Naive B cell (primary cell): ENCODE data around the gene TNFRSF1A. TPM values are rescaled to one million over a fixed set of nuclear protein-coding genes. Genes with fewer than 3 reads are reported as not detected.
A peak's percentile ranks its signal among the peaks of the same experiment; 100 is the strongest.

Experiments
- ATAC-seq, 2 donors: fragments of 150-1000 bp; cut with Tn5 transposase; 2 replicates each; pipeline ENCODE4 v1.10.0; 2021; ENCODE audit warnings: low read depth in 2 of 2, mild to moderate bottlenecking in 2 of 2, moderate library complexity in 2 of 2
- DNase-seq: peaks from one replicate; pipeline ENCODE4 v3.0.0; 2022
- H3K27ac Mint-ChIP-seq, 6 donors: one replicate each; pipeline ENCODE4 v1.8.0; 2020 to 2022; ENCODE audit warnings: mild to moderate bottlenecking in 6 of 6, mixed read lengths in 6 of 6, moderate library complexity in 5 of 6, inconsistent platforms in 2 of 6
- H3K27me3 Mint-ChIP-seq, 3 donors: one replicate each; pipeline ENCODE4 v1.8.0; 2021 to 2022; ENCODE audit warnings: mixed read lengths in 3 of 3, mild to moderate bottlenecking in 1 of 3
- H3K36me3 Mint-ChIP-seq, 2 donors: one replicate each; pipeline ENCODE4 v1.8.0; 2020 to 2022; ENCODE audit warnings: mixed read lengths in 2 of 2, inconsistent platforms in 1 of 2, mild to moderate bottlenecking in 1 of 2
- H3K4me1 Mint-ChIP-seq, 3 donors: one replicate each; pipeline ENCODE4 v1.8.0; 2020 to 2022; ENCODE audit warnings: mixed read lengths in 3 of 3, inconsistent platforms in 1 of 3, mild to moderate bottlenecking in 1 of 3, moderate library complexity in 1 of 3
- H3K4me3 Mint-ChIP-seq, 8 donors: one replicate each; pipeline ENCODE4 v1.8.0; 2020 to 2022; ENCODE audit warnings: mild to moderate bottlenecking in 8 of 8, mixed read lengths in 8 of 8, moderate library complexity in 8 of 8, inconsistent platforms in 2 of 8
- H3K9me3 Mint-ChIP-seq, 7 donors: one replicate each; pipeline ENCODE4 v1.8.0; 2020 to 2022; ENCODE audit warnings: mixed read lengths in 7 of 7, mild to moderate bottlenecking in 5 of 7, inconsistent platforms in 2 of 7, moderate library complexity in 1 of 7
- polyA plus RNA-seq, 6 donors: library from polyadenylated mRNA; unstranded; fragments of 300-500 nt; fragmentation: Illumina TruSeq; gene quantifications; one replicate each; pipeline ENCODE4 v1.2.3, GENCODE V29; 2021; ENCODE audit warnings: low read depth in 6 of 6

TNFRSF1A gene
- polyA plus RNA-seq, 6 donors from 2014 or later: 0.34 to 1.8 (median 1.0) TPM; not detected in 2

GRCh38 chr12:6378709-6379472 is 37.0 kb upstream of the TNFRSF1A start:
- Mint-ChIP-seq H3K36me3 (no peaks in the 10 kb centered on the region), H3K4me3 (no peak overlapping the region), H3K9me3 (no peaks in the 10 kb centered on the region), H3K4me1 (peaks cover 0 to 15% (median 7%) of the 10 kb centered on the region in 3 donors), H3K27ac (peak overlapping the region in 1 of 6 donors; percentile 38), H3K27me3 (peaks cover 54 to 88% (median 73%) of the 10 kb centered on the region in 3 donors)
- DNase-seq (no peak), ATAC-seq (no peak)

- no peak for ATAC-seq
- Mint-ChIP-seq H3K27me3 (peaks cover 57 to 90% (median 78%) of the 10 kb centered on the region in 3 donors), H3K27ac (no peak overlapping the region)
These were observed 35.8 kb upstream of the TNFRSF1A start for GRCh38 chr12:6377667-6377994.

GRCh38 chr12:6376870-6377666 is 35.2 kb upstream of the TNFRSF1A start:
- no peak overlapping the region for H3K27ac Mint-ChIP-seq
- DNase-seq (no peak), ATAC-seq (no peak)
- H3K4me1 Mint-ChIP-seq: peaks cover 0 to 11% (median 7%) of the 10 kb centered on the region in 3 donors
- peaks cover 54 to 90% (median 78%) of the 10 kb centered on the region in 3 donors for H3K27me3 Mint-ChIP-seq
- H3K9me3 Mint-ChIP-seq: no peaks in the 10 kb centered on the region
- H3K36me3 Mint-ChIP-seq: no peaks in the 10 kb centered on the region
- peak overlapping the region in 1 of 8 donors; percentile 10 for H3K4me3 Mint-ChIP-seq

More at GRCh38 chr12:6377667-6377994, 35.8 kb upstream of the TNFRSF1A start:
- no peak for DNase-seq
- Mint-ChIP-seq H3K9me3 (no peaks in the 10 kb centered on the region), H3K4me3 (peak overlapping the region in 1 of 8 donors; percentile 22), H3K36me3 (no peaks in the 10 kb centered on the region), H3K4me1 (peaks cover 0 to 11% (median 7%) of the 10 kb centered on the region in 3 donors)

GRCh38 chr12:6376079-6376869 is 34.4 kb upstream of the TNFRSF1A start:
- no peaks in the 10 kb centered on the region for H3K36me3 Mint-ChIP-seq
- peaks cover 0 to 12% (median 7%) of the 10 kb centered on the region in 3 donors for H3K4me1 Mint-ChIP-seq
- no peak overlapping the region for H3K27ac Mint-ChIP-seq
- H3K9me3 Mint-ChIP-seq: peaks cover 0 to under 1% (median 0%) of the 10 kb centered on the region in 7 donors
- H3K27me3 Mint-ChIP-seq: peaks cover 46 to 85% (median 74%) of the 10 kb centered on the region in 3 donors
- no peak for DNase-seq
- no peak overlapping the region for H3K4me3 Mint-ChIP-seq
- no peak for ATAC-seq

GRCh38 chr12:6375269-6376078 is 33.6 kb upstream of the TNFRSF1A start, which contains the start of gene SCNN1A:
TSS of gene SCNN1A (minus strand) at chr12:6375563. CDS start at chr12:6374783, 780 bp downstream.
- DNase-seq (no peak), ATAC-seq (no peak)
- Mint-ChIP-seq H3K4me3 (no peak within 1 kb of the TSS), H3K27ac (peak within 1 kb of the TSS in 1 of 6 donors; percentile 74), H3K27me3 (peaks cover 40 to 85% (median 74%) of the 10 kb centered on the region in 3 donors), H3K4me1 (peaks cover 0 to 16% (median 7%) of the 10 kb centered on the region in 3 donors), H3K36me3 (peaks cover 0 to 5% of the 10 kb centered on the region in 2 donors), H3K9me3 (peaks cover 0 to 3% (median 0%) of the 10 kb centered on the region in 7 donors)

- no peak overlapping the region for H3K27ac Mint-ChIP-seq
- peaks cover 0 to 16% (median 7%) of the 10 kb centered on the region in 3 donors for H3K4me1 Mint-ChIP-seq
- peaks cover 35 to 85% (median 71%) of the 10 kb centered on the region in 3 donors for H3K27me3 Mint-ChIP-seq
- peaks cover 0 to 3% (median 0%) of the 10 kb centered on the region in 7 donors for H3K9me3 Mint-ChIP-seq
- no peak overlapping the region for H3K4me3 Mint-ChIP-seq
- H3K36me3 Mint-ChIP-seq: peaks cover 0 to 5% of the 10 kb centered on the region in 2 donors
- DNase-seq (no peak), ATAC-seq (no peak)
These were observed 32.9 kb upstream of the TNFRSF1A start for GRCh38 chr12:6374786-6375160.

GRCh38 chr12:6374028-6374785 is 32.3 kb upstream of the TNFRSF1A start:
- H3K4me1 Mint-ChIP-seq: peaks cover 0 to 14% (median 7%) of the 10 kb centered on the region in 3 donors
- peaks cover 0 to 3% (median 0%) of the 10 kb centered on the region in 7 donors for H3K9me3 Mint-ChIP-seq
- H3K4me3 Mint-ChIP-seq: no peak overlapping the region
- peaks cover 35 to 80% (median 65%) of the 10 kb centered on the region in 3 donors for H3K27me3 Mint-ChIP-seq
- ATAC-seq (no peak), DNase-seq (no peak)
- no peak overlapping the region for H3K27ac Mint-ChIP-seq
- peaks cover 0 to 5% of the 10 kb centered on the region in 2 donors for H3K36me3 Mint-ChIP-seq

- Mint-ChIP-seq H3K27me3 (peaks cover 28 to 70% (median 62%) of the 10 kb centered on the region in 3 donors), H3K4me3 (no peak overlapping the region), H3K4me1 (peaks cover 0 to 12% (median 7%) of the 10 kb centered on the region in 3 donors), H3K9me3 (peaks cover 0 to 3% (median 0%) of the 10 kb centered on the region in 7 donors), H3K27ac (no peak overlapping the region), H3K36me3 (peaks cover 0 to 5% of the 10 kb centered on the region in 2 donors)
- no peak for ATAC-seq
- no peak for DNase-seq
These were observed 31.3 kb upstream of the TNFRSF1A start for GRCh38 chr12:6373022-6373787.

GRCh38 chr12:6372403-6373003 is 30.6 kb upstream of the TNFRSF1A start:
- H3K4me1 Mint-ChIP-seq: peaks cover 6 to 12% (median 9%) of the 10 kb centered on the region in 3 donors
- ATAC-seq (no peak), DNase-seq (no peak)
- peaks cover 0 to 5% (median 0%) of the 10 kb centered on the region in 7 donors for H3K9me3 Mint-ChIP-seq
- H3K27me3 Mint-ChIP-seq: peaks cover 27 to 66% (median 62%) of the 10 kb centered on the region in 3 donors
- H3K4me3 Mint-ChIP-seq: no peak overlapping the region
- peaks cover 0 to 5% of the 10 kb centered on the region in 2 donors for H3K36me3 Mint-ChIP-seq
- peak overlapping the region in 1 of 6 donors; percentile 17 for H3K27ac Mint-ChIP-seq

- Mint-ChIP-seq H3K27me3 (peaks cover 17 to 56% (median 55%) of the 10 kb centered on the region in 3 donors), H3K4me3 (peak overlapping the region in 1 of 8 donors; percentile 66), H3K9me3 (peaks cover 0 to 6% (median 0%) of the 10 kb centered on the region in 7 donors), H3K4me1 (peaks cover 7 to 13% (median 8%) of the 10 kb centered on the region in 3 donors), H3K36me3 (peaks cover 0 to 5% of the 10 kb centered on the region in 2 donors), H3K27ac (no peak overlapping the region)
- no peak for DNase-seq
- no peak for ATAC-seq
These were observed 29.3 kb upstream of the TNFRSF1A start for GRCh38 chr12:6370994-6371754.
